ENCODE measurements around the gene ADARB2. TPM values are rescaled to one million over a fixed set of nuclear protein-coding genes. Genes with fewer than 3 reads are reported as not detected.

The ADARB2 gene
- total and polyA plus RNA-seq, 2 donors (not counting 1 experiment from before 2014, with no cell fraction given): not detected

DNA sequence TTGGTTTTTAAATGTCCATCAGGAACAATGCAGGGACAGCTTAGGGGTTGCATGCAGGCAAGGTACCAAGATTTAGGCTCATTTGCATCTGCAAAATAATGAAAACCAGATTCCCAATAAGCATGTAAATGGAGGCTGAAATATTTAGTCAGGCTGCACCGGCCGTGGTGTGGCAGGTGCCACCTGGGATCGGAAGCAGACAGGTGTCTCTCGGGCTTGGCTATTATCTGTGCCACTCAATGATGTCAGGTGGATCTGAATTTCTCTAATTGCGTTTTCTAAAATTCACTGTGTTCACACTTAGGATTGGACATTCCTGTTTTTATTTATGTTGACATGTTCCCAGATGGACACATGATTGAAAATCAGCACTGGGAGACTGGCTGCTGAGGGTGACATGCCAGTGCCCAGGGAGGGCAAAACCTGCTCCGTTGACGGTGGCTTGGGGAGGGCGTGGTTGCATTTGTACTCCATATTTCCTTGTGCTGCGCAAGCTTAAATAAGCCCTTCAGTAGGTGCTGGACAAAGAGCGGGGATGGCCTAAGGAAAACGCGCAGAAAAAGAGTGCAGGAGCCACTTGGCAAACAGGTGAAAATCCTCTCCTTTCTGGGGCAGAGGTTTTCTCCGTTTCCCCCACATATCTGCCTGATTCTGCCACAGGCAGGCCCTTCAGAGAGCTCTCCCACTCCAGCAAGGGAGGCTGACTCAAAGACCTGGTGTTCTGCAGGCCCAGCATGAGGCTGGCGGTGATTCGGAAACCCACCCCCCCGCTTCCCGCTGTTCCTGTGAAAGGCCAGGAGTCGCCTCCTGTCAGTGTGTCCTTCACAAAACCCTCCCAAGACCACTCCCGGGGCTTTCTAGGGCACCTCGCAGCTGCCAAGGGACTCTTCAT lies 538.6 kb downstream of the ADARB2 start:
- Histone ChIP-seq H3K4me3 (replicated peaks in 1 of 4; ENCODE audit: control extremely low read depth in 1 of 4, insufficient read depth in 1 of 4, low read depth in 3 of 4, low read length in 4 of 4) (no peak overlapping the region), H3K79me2 (ENCODE audit: control insufficient read depth, insufficient read depth, low read length) (no peaks in the 10 kb centered on the region), H3K9ac (ENCODE audit: insufficient read depth, low read length) (no peak overlapping the region), H4K20me1 (ENCODE audit: control insufficient read depth, extremely low read depth, insufficient read depth, low read length) (no peaks in the 10 kb centered on the region), H3K36me3 (ENCODE audit: control insufficient read depth, insufficient read depth, low read length) (no peaks in the 10 kb centered on the region), H3K9me3 (ENCODE audit: control insufficient read depth, insufficient read depth, low read depth, low read length) (no peaks in the 10 kb centered on the region), H3K27ac (ENCODE audit: insufficient read depth, low read length) (no peak overlapping the region), H3K4me1 (ENCODE audit: control insufficient read depth, extremely low read depth, insufficient read depth, low read length) (no peaks in the 10 kb centered on the region), H3K4me2 (ENCODE audit: extremely low read depth, insufficient read depth, low read length) (no peak overlapping the region), H3K27me3 (ENCODE audit: control insufficient read depth, insufficient read depth, low read length) (no peaks in the 10 kb centered on the region), H2AFZ (ENCODE audit: low read length) (no peak overlapping the region)
- DNase-seq (ENCODE audit: low read depth in 2 of 2): no peak
- no peak for TF ChIP-seq EZH2 (IDR thresholded peaks at IDR 0.05; ENCODE audit: low read length, missing control alignments)
- TF ChIP-seq, protein P1, sequence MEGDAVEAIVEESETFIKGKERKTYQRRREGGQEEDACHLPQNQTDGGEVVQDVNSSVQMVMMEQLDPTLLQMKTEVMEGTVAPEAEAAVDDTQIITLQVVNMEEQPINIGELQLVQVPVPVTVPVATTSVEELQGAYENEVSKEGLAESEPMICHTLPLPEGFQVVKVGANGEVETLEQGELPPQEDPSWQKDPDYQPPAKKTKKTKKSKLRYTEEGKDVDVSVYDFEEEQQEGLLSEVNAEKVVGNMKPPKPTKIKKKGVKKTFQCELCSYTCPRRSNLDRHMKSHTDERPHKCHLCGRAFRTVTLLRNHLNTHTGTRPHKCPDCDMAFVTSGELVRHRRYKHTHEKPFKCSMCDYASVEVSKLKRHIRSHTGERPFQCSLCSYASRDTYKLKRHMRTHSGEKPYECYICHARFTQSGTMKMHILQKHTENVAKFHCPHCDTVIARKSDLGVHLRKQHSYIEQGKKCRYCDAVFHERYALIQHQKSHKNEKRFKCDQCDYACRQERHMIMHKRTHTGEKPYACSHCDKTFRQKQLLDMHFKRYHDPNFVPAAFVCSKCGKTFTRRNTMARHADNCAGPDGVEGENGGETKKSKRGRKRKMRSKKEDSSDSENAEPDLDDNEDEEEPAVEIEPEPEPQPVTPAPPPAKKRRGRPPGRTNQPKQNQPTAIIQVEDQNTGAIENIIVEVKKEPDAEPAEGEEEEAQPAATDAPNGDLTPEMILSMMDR (conservative IDR thresholded peaks at IDR 0.05 in 1 of 2, IDR thresholded peaks at IDR 0.05 in 1 of 2; ENCODE audit: low read depth in 1 of 2, low read length in 2 of 2): no peak

DNA sequence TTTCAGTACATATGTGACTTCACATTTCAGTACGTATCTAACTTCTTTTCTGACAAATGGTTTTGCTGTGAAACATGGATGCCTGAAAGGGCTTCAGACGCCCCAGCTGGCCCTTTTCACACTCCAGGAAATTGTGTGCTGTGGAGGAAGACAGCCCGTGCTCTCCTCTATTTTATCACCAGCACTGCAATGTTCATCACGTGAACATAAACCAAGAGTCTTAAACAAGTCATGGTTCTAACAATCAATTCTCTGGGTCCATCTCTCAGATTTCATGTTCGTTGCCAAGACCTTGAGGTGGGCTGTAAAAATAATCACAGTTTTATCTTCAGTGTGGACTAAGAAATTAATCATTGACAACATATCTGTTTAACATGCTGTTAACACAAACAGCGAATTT lies 539.9 kb downstream of the ADARB2 start:
- no peak overlapping the region for H3K27ac ChIP-seq (ENCODE audit: insufficient read depth, low read length)
- no peaks in the 10 kb centered on the region for H3K79me2 ChIP-seq (ENCODE audit: control insufficient read depth, insufficient read depth, low read length)
- no peaks in the 10 kb centered on the region for H3K9me3 ChIP-seq (ENCODE audit: control insufficient read depth, insufficient read depth, low read depth, low read length)
- no peaks in the 10 kb centered on the region for H4K20me1 ChIP-seq (ENCODE audit: control insufficient read depth, extremely low read depth, insufficient read depth, low read length)
- no peak for DNase-seq (ENCODE audit: low read depth in 2 of 2)
- no peaks in the 10 kb centered on the region for H3K27me3 ChIP-seq (ENCODE audit: control insufficient read depth, insufficient read depth, low read length)
- H3K4me3 ChIP-seq (replicated peaks in 1 of 4; ENCODE audit: control extremely low read depth in 1 of 4, insufficient read depth in 1 of 4, low read depth in 3 of 4, low read length in 4 of 4): no peak overlapping the region
- no peaks in the 10 kb centered on the region for H3K4me1 ChIP-seq (ENCODE audit: control insufficient read depth, extremely low read depth, insufficient read depth, low read length)
- H3K4me2 ChIP-seq (ENCODE audit: extremely low read depth, insufficient read depth, low read length): no peak overlapping the region
- no peak overlapping the region for H3K9ac ChIP-seq (ENCODE audit: insufficient read depth, low read length)
- TF ChIP-seq, protein P1 (conservative IDR thresholded peaks at IDR 0.05 in 1 of 2, IDR thresholded peaks at IDR 0.05 in 1 of 2; ENCODE audit: low read depth in 1 of 2, low read length in 2 of 2): no peak
- no peak for TF ChIP-seq EZH2 (IDR thresholded peaks at IDR 0.05; ENCODE audit: low read length, missing control alignments)
- no peak overlapping the region for H2AFZ ChIP-seq (ENCODE audit: low read length)
- H3K36me3 ChIP-seq (ENCODE audit: control insufficient read depth, insufficient read depth, low read length): no peaks in the 10 kb centered on the region

DNA sequence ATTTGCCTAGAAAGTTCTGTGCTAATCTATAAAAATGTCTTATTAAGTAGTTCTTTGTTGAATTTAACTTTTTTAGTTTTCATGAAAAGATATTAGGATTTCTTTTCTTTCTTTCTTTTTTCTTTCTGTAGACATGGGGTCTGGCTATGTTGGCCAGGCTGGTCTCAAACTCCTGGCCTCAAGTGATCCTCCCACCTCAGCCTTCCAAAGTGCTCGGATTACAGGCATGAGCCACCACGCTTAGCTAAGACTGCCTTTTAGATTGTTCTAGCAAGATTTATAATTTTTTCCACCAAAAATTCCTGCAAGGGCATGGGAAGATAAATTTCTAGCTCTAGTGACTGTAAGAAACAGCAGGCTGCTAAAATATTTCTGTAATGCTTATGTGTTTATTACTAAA lies 540.7 kb downstream of the ADARB2 start:
- no peak for TF ChIP-seq EZH2 (IDR thresholded peaks at IDR 0.05; ENCODE audit: low read length, missing control alignments)
- TF ChIP-seq, protein P1 (conservative IDR thresholded peaks at IDR 0.05 in 1 of 2, IDR thresholded peaks at IDR 0.05 in 1 of 2; ENCODE audit: low read depth in 1 of 2, low read length in 2 of 2): no peak
- no peaks in the 10 kb centered on the region for H4K20me1 ChIP-seq (ENCODE audit: control insufficient read depth, extremely low read depth, insufficient read depth, low read length)
- H3K4me3 ChIP-seq (replicated peaks in 1 of 4; ENCODE audit: control extremely low read depth in 1 of 4, insufficient read depth in 1 of 4, low read depth in 3 of 4, low read length in 4 of 4): no peak overlapping the region
- H3K79me2 ChIP-seq (ENCODE audit: control insufficient read depth, insufficient read depth, low read length): no peaks in the 10 kb centered on the region
- no peak overlapping the region for H3K27ac ChIP-seq (ENCODE audit: insufficient read depth, low read length)
- no peaks in the 10 kb centered on the region for H3K27me3 ChIP-seq (ENCODE audit: control insufficient read depth, insufficient read depth, low read length)
- no peaks in the 10 kb centered on the region for H3K4me1 ChIP-seq (ENCODE audit: control insufficient read depth, extremely low read depth, insufficient read depth, low read length)
- H3K36me3 ChIP-seq (ENCODE audit: control insufficient read depth, insufficient read depth, low read length): no peaks in the 10 kb centered on the region
- H2AFZ ChIP-seq (ENCODE audit: low read length): no peak overlapping the region
- H3K9me3 ChIP-seq (ENCODE audit: control insufficient read depth, insufficient read depth, low read depth, low read length): no peaks in the 10 kb centered on the region
- no peak for DNase-seq (ENCODE audit: low read depth in 2 of 2)
- H3K4me2 ChIP-seq (ENCODE audit: extremely low read depth, insufficient read depth, low read length): no peak overlapping the region
- H3K9ac ChIP-seq (ENCODE audit: insufficient read depth, low read length): no peak overlapping the region
